ENCODE results near the gene NTMT1. TPM values are rescaled to one million over a fixed set of nuclear protein-coding genes. Genes with fewer than 3 reads are reported as not detected.

Gene NTMT1
- total RNA-seq, 1 donor, result 27.6 TPM

DNA sequence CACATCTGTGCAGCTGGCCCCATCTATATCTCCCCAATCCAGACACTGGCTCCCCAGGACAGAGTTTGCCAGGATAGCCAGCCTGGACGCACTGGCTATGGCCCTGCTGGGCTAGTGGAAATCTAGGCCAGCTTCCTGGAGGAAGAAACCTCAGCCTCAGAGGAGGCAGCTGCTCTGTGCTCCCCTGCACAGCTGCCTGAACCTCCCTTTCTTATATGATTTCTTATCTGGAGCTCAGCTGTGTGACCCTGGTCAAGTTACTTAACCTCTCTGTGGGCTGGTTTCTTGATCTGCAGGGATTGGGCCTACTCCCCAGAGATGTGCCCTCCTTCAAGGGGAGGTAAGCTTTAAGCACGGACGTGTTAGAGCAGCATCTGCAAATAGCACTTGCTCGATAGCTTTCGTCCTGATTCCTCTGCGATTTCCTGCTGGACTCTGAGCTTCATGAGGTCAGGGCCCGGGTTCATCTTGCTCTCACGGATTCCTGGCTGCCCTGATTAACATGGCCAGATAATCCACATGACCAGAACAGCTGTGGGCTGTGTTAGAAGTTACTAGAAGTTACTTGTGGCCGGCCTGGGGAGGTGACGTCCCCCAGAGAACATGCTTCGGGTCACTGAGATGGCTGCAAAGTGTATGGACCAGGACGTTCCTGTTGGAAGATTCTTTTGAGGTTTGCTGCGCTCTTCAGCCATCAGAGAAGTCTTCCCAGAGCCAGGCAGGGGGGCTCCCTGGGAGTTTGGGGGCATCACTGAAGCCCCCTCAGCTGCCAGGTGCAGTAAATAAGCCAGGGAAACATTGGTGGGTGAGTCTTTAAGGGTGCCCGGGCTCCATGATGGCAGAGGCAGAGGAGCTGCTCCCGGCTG lies 19.6 kb upstream of the NTMT1 start:
- TF ChIP-seq, protein P1, sequence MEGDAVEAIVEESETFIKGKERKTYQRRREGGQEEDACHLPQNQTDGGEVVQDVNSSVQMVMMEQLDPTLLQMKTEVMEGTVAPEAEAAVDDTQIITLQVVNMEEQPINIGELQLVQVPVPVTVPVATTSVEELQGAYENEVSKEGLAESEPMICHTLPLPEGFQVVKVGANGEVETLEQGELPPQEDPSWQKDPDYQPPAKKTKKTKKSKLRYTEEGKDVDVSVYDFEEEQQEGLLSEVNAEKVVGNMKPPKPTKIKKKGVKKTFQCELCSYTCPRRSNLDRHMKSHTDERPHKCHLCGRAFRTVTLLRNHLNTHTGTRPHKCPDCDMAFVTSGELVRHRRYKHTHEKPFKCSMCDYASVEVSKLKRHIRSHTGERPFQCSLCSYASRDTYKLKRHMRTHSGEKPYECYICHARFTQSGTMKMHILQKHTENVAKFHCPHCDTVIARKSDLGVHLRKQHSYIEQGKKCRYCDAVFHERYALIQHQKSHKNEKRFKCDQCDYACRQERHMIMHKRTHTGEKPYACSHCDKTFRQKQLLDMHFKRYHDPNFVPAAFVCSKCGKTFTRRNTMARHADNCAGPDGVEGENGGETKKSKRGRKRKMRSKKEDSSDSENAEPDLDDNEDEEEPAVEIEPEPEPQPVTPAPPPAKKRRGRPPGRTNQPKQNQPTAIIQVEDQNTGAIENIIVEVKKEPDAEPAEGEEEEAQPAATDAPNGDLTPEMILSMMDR (IDR thresholded peaks at IDR 0.05; ENCODE audit: insufficient read depth, low read length), result no peak
- no peak for DNase-seq (ENCODE audit: low read depth)
- no peak overlapping the region for H3K4me3 ChIP-seq (ENCODE audit: low read depth, low read length)

DNA sequence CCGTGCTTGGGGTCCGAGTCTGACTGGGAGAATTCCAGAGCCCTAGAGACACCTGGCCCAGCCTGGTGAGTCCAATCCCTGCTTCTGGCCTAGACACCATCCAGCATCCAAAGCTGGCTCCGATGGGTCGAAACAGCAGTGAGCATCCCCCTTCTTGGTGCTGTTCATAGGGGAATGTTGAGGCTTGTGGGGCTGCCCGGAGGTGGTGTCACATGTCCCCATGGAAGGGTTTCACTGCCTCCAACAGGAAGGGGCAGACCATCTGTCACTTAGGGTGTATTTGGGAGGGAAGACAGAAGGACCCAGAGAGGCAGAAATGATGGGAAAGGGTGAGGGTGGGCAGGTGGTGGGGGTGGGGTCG lies 19.0 kb upstream of the NTMT1 start:
- no peak overlapping the region for H3K4me3 ChIP-seq (ENCODE audit: low read depth, low read length)
- TF ChIP-seq, protein P1 (IDR thresholded peaks at IDR 0.05; ENCODE audit: insufficient read depth, low read length), result no peak
- DNase-seq (ENCODE audit: low read depth), result no peak

GRCh38 chr9:129608561-129609481 lies 17.1 kb upstream of the NTMT1 start:
- DNase-seq (ENCODE audit: low read depth), result no peak
- H3K4me3 ChIP-seq (ENCODE audit: low read depth, low read length), result no peak overlapping the region
- TF ChIP-seq, protein P1 (IDR thresholded peaks at IDR 0.05; ENCODE audit: insufficient read depth, low read length), result no peak

DNA sequence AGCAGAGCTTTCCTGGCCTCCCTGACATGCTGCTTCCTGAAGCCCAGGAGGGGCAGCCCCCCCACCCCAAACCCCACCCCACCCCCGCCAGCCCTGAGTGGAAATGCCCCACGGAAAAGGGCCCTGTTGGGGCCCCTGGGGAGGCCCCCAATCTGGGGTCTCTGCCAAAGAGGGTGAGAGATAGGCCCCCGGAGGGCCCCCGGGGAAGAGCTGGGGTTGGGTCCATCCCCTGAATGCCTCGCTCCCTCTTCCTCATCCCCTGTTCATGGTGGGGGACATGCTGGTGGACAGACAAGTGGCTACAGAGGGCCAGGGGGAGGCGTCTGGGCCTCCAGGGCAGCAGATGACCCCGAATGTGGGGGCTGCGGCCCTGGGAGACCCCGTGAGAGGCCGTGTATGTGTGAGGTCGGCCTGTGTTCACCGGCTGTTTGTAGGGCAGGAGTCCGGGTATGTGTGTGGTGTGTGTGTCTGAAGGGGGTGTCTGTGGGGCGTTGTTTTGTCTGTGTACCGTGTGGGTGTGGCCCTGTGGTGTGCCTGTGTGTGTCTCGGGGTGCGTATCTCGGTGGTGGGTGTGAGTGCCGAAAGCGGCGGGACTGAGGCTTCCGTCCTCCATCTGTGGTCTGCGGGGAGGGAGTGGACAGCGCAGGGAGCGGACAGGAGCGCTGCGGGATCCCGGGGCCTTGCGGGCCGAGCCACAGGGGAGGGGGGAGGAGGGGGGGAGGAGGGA lies 16.3 kb upstream of the NTMT1 start:
- TF ChIP-seq, protein P1 (IDR thresholded peaks at IDR 0.05; ENCODE audit: insufficient read depth, low read length), result no peak
- peak overlapping the region; percentile 51 for H3K4me3 ChIP-seq (ENCODE audit: low read depth, low read length)
- DNase-seq (ENCODE audit: low read depth), result peak; percentile 50

- H3K4me3 ChIP-seq (ENCODE audit: low read depth, low read length), result peak overlapping the region; percentile 68
- no peak for DNase-seq (ENCODE audit: low read depth)
- TF ChIP-seq, protein P1 (IDR thresholded peaks at IDR 0.05; ENCODE audit: insufficient read depth, low read length), result no peak
Observed at GRCh38 chr9:129610213-129610472, 15.8 kb upstream of the NTMT1 start.

DNA sequence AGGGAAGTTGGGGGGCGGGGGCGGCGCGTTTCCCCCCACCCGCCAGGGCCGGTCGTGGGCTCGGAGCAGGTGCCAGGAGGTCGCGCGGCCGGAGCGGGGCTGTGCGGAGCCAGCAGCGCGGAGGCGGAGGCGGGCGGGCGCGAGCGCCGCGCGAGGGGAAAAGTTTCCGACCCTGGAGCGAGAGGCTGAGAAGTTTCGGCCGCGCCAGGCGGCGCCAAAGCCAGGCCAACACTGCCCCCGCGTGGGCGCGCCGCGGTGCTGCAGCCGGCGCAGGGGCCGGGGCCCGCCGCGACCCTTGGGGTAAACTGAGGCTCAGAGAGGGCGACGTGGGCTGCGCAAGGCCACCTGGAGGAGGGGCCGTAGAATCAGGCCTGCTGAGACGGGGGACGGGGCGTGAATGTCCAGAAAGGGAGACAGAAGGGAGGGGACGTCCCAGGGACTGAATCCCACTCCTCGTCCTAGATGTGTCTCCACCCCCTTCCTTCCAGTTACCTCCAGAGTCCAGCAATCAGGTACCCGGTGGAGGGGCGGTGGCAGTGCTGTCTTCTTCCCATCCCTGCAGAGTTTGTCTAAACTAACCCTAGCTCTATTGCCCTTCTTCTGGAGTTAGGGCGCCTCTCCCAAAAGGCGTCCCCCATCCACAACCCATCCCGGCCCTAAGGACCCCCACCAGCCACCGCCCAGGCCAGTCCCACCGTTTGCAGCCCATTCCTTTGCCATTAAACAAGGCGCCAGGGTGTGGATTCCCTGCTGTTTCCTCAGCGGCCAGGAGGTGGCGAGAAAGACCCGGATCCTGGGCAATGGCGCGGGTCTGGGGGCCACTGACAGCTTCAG lies 15.3 kb upstream of the NTMT1 start:
- DNase-seq (ENCODE audit: low read depth), result peak; percentile 65
- TF ChIP-seq, protein P1 (IDR thresholded peaks at IDR 0.05; ENCODE audit: insufficient read depth, low read length), result peak; percentile 88
- H3K4me3 ChIP-seq (ENCODE audit: low read depth, low read length), result peak overlapping the region; percentile 74

Measured in fibroblast of the aortic adventitia (primary cell).